ENCODE results near the gene MYCL.

MYCL gene

GRCh38 chr1:39866767-39867166, 35.0 kb downstream of the MYCL start:
- H3K27ac ChIP-seq, result no peak overlapping the region
- TF ChIP-seq CTCF (conservative IDR thresholded peaks at IDR 0.05) (no peak), ZFX (IDR thresholded peaks at IDR 0.05) (no peak)

- no peak overlapping the region for H3K27ac ChIP-seq
- TF ChIP-seq CTCF (conservative IDR thresholded peaks at IDR 0.05) (no peak), ZFX (IDR thresholded peaks at IDR 0.05) (no peak)
Observed at GRCh38 chr1:39865762-39866161, 36.0 kb downstream of the MYCL start.

GRCh38 chr1:39863177-39863576, 38.5 kb downstream of the MYCL start:
- no peak overlapping the region for H3K27ac ChIP-seq
- TF ChIP-seq CTCF (conservative IDR thresholded peaks at IDR 0.05) (no peak), ZFX (IDR thresholded peaks at IDR 0.05) (no peak)

GRCh38 chr1:39861003-39861402, 40.7 kb downstream of the MYCL start:
- H3K27ac ChIP-seq, result no peak overlapping the region
- TF ChIP-seq ZFX (IDR thresholded peaks at IDR 0.05) (no peak), CTCF (conservative IDR thresholded peaks at IDR 0.05) (no peak)

GRCh38 chr1:39859859-39860812, 41.6 kb downstream of the MYCL start:
- TF ChIP-seq CTCF (conservative IDR thresholded peaks at IDR 0.05), result no peak
- no peak for TF ChIP-seq ZFX (IDR thresholded peaks at IDR 0.05)
- H3K27ac ChIP-seq, result no peak overlapping the region

- no peak for TF ChIP-seq ZFX (IDR thresholded peaks at IDR 0.05)
- TF ChIP-seq CTCF (conservative IDR thresholded peaks at IDR 0.05), result no peak
- H3K27ac ChIP-seq, result no peak overlapping the region
Observed at GRCh38 chr1:39858315-39858714, 43.4 kb downstream of the MYCL start.

GRCh38 chr1:39857126-39857878, 44.4 kb downstream of the MYCL start:
- no peak overlapping the region for H3K27ac ChIP-seq
- no peak for TF ChIP-seq CTCF (conservative IDR thresholded peaks at IDR 0.05)
- no peak for TF ChIP-seq ZFX (IDR thresholded peaks at IDR 0.05)

Measured in C4-2B (cell line).